GM12892 (cell line): Measurements from ENCODE around the gene TMPRSS9.

Experiments used
- POLR2A ChIP-seq: IDR thresholded peaks from 2 replicates; pipeline ENCODE4 v1.6.1; 2011; ENCODE audit warnings: low read depth, low read length, control low read depth
- POLR2AphosphoS5 ChIP-seq: IDR thresholded peaks from 2 replicates; pipeline ENCODE4 v1.6.1; 2011; ENCODE audit warnings: low read depth, low read length, control low read depth

- TF ChIP-seq POLR2A, result no peak
- no peak for TF ChIP-seq POLR2AphosphoS5
Measured at GRCh38 chr19:2419754-2420153, 59.7 kb downstream of the TMPRSS9 start.
